ENCODE results near the gene REXO2.

REXO2 gene

GRCh38 chr11:114452399-114452798 lies 13.1 kb downstream of the REXO2 start:
- Mint-ChIP-seq H3K4me1 (no peaks in the 10 kb centered on the region), H3K4me3 (no peak overlapping the region), H3K9me3 (no peaks in the 10 kb centered on the region), H3K27me3 (no peaks in the 10 kb centered on the region), H3K36me3 (peaks cover 16% of the 10 kb centered on the region), H3K27ac (no peak overlapping the region)
- DNase-seq (ENCODE audit: low spot score in 2 of 2) (no peak), ATAC-seq (ENCODE audit: low read depth) (no peak)

DNA sequence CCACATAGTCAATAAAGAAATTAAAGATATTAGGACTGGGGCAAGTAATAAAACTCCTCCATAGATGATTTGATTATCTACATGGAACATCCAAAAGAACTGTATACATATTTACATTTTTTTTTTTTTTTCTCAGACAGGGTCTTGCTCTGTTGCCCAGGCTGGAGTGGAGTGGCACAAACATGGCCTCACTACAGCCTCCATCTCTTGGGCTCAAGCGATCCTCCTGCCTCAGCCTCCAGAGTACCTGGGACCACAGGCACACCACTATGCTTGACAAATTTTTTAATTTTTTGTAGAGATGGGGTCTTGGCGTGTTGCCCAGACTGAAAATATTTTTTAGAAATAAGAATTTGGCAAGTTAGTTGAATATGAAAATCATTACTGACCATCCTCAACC lies 24.7 kb downstream of the REXO2 start:
- no peak overlapping the region for H3K4me3 Mint-ChIP-seq
- H3K4me1 Mint-ChIP-seq = no peaks in the 10 kb centered on the region
- H3K27ac Mint-ChIP-seq = no peak overlapping the region
- peaks cover 6% of the 10 kb centered on the region for H3K36me3 Mint-ChIP-seq
- H3K9me3 Mint-ChIP-seq = peaks cover 6% of the 10 kb centered on the region
- no peak for DNase-seq (ENCODE audit: low spot score in 2 of 2)
- no peaks in the 10 kb centered on the region for H3K27me3 Mint-ChIP-seq
- no peak for ATAC-seq (ENCODE audit: low read depth)

GRCh38 chr11:114466742-114467141 lies 27.5 kb downstream of the REXO2 start:
- Mint-ChIP-seq H3K36me3 (peaks cover 5% of the 10 kb centered on the region), H3K27me3 (no peaks in the 10 kb centered on the region), H3K4me1 (no peaks in the 10 kb centered on the region), H3K27ac (no peak overlapping the region), H3K9me3 (peaks cover 6% of the 10 kb centered on the region), H3K4me3 (no peak overlapping the region)
- no peak for ATAC-seq (ENCODE audit: low read depth)
- DNase-seq (ENCODE audit: low spot score in 2 of 2) = no peak

- H3K27ac Mint-ChIP-seq = no peak overlapping the region
- H3K4me1 Mint-ChIP-seq = no peaks in the 10 kb centered on the region
- H3K36me3 Mint-ChIP-seq = peaks cover 6% of the 10 kb centered on the region
- ATAC-seq (ENCODE audit: low read depth) (no peak), DNase-seq (ENCODE audit: low spot score in 2 of 2) (no peak)
- peaks cover 9% of the 10 kb centered on the region for H3K27me3 Mint-ChIP-seq
- peaks cover 1% of the 10 kb centered on the region for H3K9me3 Mint-ChIP-seq
- no peak overlapping the region for H3K4me3 Mint-ChIP-seq
Observed at GRCh38 chr11:114472661-114473060, 33.4 kb downstream of the REXO2 start.

DNA sequence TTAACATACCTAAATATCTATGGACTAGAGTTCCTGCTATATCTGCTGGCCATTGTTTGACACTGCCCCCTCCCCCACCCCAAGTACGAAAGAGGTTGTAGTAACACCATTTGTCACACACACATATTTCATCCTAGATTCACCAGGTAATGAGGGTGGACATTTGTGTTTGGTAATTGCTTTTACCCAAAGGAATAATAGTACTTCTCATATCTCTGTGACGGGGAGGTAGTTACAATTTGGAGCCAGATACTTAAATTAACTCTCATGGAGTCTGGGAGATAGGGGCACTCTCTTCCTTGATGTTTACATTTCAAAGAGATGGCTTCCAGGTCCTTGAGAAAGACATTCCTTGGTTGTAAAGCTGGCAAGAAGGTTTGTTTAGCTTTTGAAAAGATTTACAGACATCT lies 38.7 kb downstream of the REXO2 start:
- peaks cover 9% of the 10 kb centered on the region for H3K4me1 Mint-ChIP-seq
- peaks cover 6% of the 10 kb centered on the region for H3K36me3 Mint-ChIP-seq
- H3K4me3 Mint-ChIP-seq = no peak overlapping the region
- H3K9me3 Mint-ChIP-seq = peaks cover 5% of the 10 kb centered on the region
- no peak for DNase-seq (ENCODE audit: low spot score in 2 of 2)
- H3K27me3 Mint-ChIP-seq = peaks cover 13% of the 10 kb centered on the region
- ATAC-seq (ENCODE audit: low read depth) = no peak
- H3K27ac Mint-ChIP-seq = no peak overlapping the region

GRCh38 chr11:114478768-114479167 lies 39.5 kb downstream of the REXO2 start:
- peaks cover 9% of the 10 kb centered on the region for H3K4me1 Mint-ChIP-seq
- H3K27me3 Mint-ChIP-seq = peaks cover 13% of the 10 kb centered on the region
- ATAC-seq (ENCODE audit: low read depth) (no peak), DNase-seq (ENCODE audit: low spot score in 2 of 2) (no peak)
- peaks cover 6% of the 10 kb centered on the region for H3K36me3 Mint-ChIP-seq
- H3K4me3 Mint-ChIP-seq = no peak overlapping the region
- no peak overlapping the region for H3K27ac Mint-ChIP-seq
- peaks cover 5% of the 10 kb centered on the region for H3K9me3 Mint-ChIP-seq

DNA sequence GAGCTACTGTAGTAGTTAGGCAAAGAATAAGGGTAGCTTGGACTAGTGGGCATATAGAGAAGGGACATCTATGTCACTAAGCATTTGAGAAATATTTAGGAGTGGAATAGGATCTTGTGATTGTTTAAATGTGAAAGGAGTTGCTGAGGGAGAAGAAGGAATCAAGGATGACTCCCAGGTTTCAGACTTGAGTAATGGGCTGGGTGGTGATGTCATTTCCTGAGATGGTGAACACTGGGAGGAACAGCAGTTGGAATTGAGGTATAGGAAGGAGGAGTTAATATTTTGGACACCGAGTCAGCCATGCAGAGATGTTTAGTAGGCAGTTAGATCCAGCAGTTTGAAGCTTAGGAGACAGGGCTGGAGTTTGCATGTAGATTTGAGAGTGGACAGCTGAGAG lies 40.1 kb downstream of the REXO2 start:
- Mint-ChIP-seq H3K27me3 (peaks cover 10% of the 10 kb centered on the region), H3K4me1 (peaks cover 9% of the 10 kb centered on the region), H3K4me3 (no peak overlapping the region), H3K36me3 (peaks cover 6% of the 10 kb centered on the region), H3K27ac (no peak overlapping the region), H3K9me3 (peaks cover 5% of the 10 kb centered on the region)
- DNase-seq (ENCODE audit: low spot score in 2 of 2) (no peak), ATAC-seq (ENCODE audit: low read depth) (no peak)

DNA sequence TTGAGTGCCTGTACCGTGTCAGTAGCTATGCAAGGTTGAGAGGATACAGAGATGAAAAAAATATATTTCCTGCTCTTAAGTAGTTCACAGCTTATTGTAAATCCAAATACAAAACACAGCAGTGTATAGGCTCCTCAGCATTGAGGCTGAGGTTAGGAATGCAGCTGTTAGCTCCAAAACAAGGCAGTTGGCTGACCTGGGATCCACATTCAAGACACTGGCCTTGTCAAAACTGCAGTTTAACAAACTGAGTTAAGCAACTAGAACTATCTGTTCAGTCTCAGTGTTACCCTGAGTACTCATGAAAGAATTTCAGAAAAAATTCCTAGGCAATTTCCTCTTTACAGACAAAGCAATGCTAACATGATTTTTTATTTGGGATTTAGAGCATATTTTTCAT lies 42.8 kb downstream of the REXO2 start:
- Mint-ChIP-seq H3K36me3 (peaks cover 2% of the 10 kb centered on the region), H3K27ac (peak overlapping the region; percentile 25), H3K27me3 (peaks cover 6% of the 10 kb centered on the region), H3K9me3 (peaks cover 6% of the 10 kb centered on the region), H3K4me3 (no peak overlapping the region), H3K4me1 (peaks cover 9% of the 10 kb centered on the region)
- DNase-seq (ENCODE audit: low spot score in 2 of 2) (no peak), ATAC-seq (ENCODE audit: low read depth) (no peak)

DNA sequence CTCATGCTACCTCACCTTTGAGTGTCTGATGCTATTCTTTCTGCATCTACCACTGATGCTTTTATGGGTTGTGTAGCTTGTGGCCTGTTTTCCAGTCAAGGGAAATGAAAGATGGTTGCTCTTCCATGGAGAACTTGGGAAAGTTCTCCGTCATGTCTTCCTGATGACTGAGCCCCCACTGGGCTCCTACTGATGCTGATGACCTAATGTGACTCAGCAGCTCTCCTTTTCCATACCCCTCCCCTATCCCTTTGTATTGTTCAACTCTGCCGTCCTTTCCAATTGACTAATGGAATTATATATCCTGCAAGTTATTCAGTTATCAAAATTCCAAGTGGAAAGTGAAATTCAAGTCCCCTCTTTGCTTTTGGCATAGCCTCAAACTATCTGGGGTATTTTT lies 44.7 kb downstream of the REXO2 start:
- Mint-ChIP-seq H3K36me3 (peaks cover 2% of the 10 kb centered on the region), H3K27ac (no peak overlapping the region), H3K27me3 (peaks cover 6% of the 10 kb centered on the region), H3K4me3 (no peak overlapping the region), H3K9me3 (peaks cover 7% of the 10 kb centered on the region), H3K4me1 (peaks cover 9% of the 10 kb centered on the region)
- no peak for ATAC-seq (ENCODE audit: low read depth)
- no peak for DNase-seq (ENCODE audit: low spot score in 2 of 2)

- DNase-seq (ENCODE audit: low spot score in 2 of 2) (no peak), ATAC-seq (ENCODE audit: low read depth) (no peak)
- Mint-ChIP-seq H3K27ac (no peak overlapping the region), H3K4me3 (no peak overlapping the region), H3K36me3 (no peaks in the 10 kb centered on the region), H3K9me3 (peaks cover 1% of the 10 kb centered on the region), H3K27me3 (peaks cover 4% of the 10 kb centered on the region), H3K4me1 (no peaks in the 10 kb centered on the region)
Observed at GRCh38 chr11:114496915-114497314, 57.6 kb downstream of the REXO2 start.

GRCh38 chr11:114499756-114500155 lies 60.5 kb downstream of the REXO2 start:
- no peak for DNase-seq (ENCODE audit: low spot score in 2 of 2)
- no peak for ATAC-seq (ENCODE audit: low read depth)
- no peak overlapping the region for H3K27ac Mint-ChIP-seq

More at GRCh38 chr11:114499756-114500155, 60.5 kb downstream of the REXO2 start:
- H3K27me3 Mint-ChIP-seq = peaks cover 9% of the 10 kb centered on the region
- H3K4me3 Mint-ChIP-seq = no peak overlapping the region
- no peaks in the 10 kb centered on the region for H3K4me1 Mint-ChIP-seq
- H3K36me3 Mint-ChIP-seq = peaks cover 1% of the 10 kb centered on the region
- H3K9me3 Mint-ChIP-seq = no peaks in the 10 kb centered on the region

Data from memory B cell (primary cell).